Keratinocyte (primary cell): ENCODE results near the gene ACVR1C. TPM values are rescaled to one million over a fixed set of nuclear protein-coding genes. Genes with fewer than 3 reads are reported as not detected.

Experiments used
- DNase-seq: peaks from one replicate; pipeline ENCODE4 v3.0.0-alpha.2; 2011; ENCODE audit warnings: low read depth, missing footprints, low spot score
- FAIRE-seq: peaks from 2 replicates; lab custom pipeline; 2011; peaks lifted over from hg19 to GRCh38; lab: Jason Lieb, UNC
- H2AFZ ChIP-seq: 2 replicates; pipeline ENCODE4 v1.6.0; 2012; ENCODE audit warnings: low read length, control low read depth, inconsistent platforms; ENCODE audit not compliant: control insufficient read depth
- H3K27ac ChIP-seq: 2 replicates; pipeline ENCODE4 v1.5.1; 2011; ENCODE audit warnings: low read length; ENCODE audit not compliant: control insufficient read depth, insufficient read depth
- H3K27me3 ChIP-seq: 3 replicates; pipeline ENCODE4 v1.6.0; 2011; ENCODE audit warnings: low read length; ENCODE audit not compliant: control insufficient read depth, insufficient read depth; ENCODE audit errors: extremely low read depth
- H3K36me3 ChIP-seq, 2 experiments: 2 replicates in 1 of 2; 3 replicates in 1 of 2; pipeline ENCODE4 v1.5.1; 2011; ENCODE audit warnings: low read length in 2 of 2, mild to moderate bottlenecking in 1 of 2; ENCODE audit not compliant: control insufficient read depth in 2 of 2, insufficient read depth in 2 of 2; ENCODE audit errors: extremely low read depth in 1 of 2
- H3K4me1 ChIP-seq: 3 replicates; pipeline ENCODE4 v1.5.1; 2011; ENCODE audit warnings: low read length; ENCODE audit not compliant: control insufficient read depth, insufficient read depth; ENCODE audit errors: extremely low read depth
- H3K4me2 ChIP-seq: 3 replicates; pipeline ENCODE4 v1.6.0; 2011; ENCODE audit warnings: low read depth, low read length; ENCODE audit not compliant: control insufficient read depth, insufficient read depth; ENCODE audit errors: extremely low read depth
- H3K4me3 ChIP-seq, 3 experiments: fragments of 200-600 bp in 1 of 3; sonication (generic) in 1 of 3; 2 replicates in 2 of 3; 3 replicates in 1 of 3; pipeline ENCODE4 v1.5.1; 2011 to 2016; ENCODE audit warnings: low read length in 3 of 3, mild to moderate bottlenecking in 3 of 3, control low read depth in 2 of 3, inconsistent platforms in 1 of 3, low read depth in 1 of 3, mixed read lengths in 1 of 3, mixed run types in 1 of 3, moderate library complexity in 1 of 3; ENCODE audit not compliant: control insufficient read depth in 2 of 3, insufficient read depth in 2 of 3; ENCODE audit errors: extremely low read depth in 1 of 3
- H3K79me2 ChIP-seq: 2 replicates; pipeline ENCODE4 v1.6.0; 2012; ENCODE audit warnings: low read length; ENCODE audit not compliant: control insufficient read depth, insufficient read depth
- H3K9ac ChIP-seq: 3 replicates; pipeline ENCODE4 v1.6.0; 2011; ENCODE audit warnings: low read length; ENCODE audit not compliant: control insufficient read depth, insufficient read depth; ENCODE audit errors: extremely low read depth
- H3K9me1 ChIP-seq: 3 replicates; pipeline ENCODE4 v1.6.0; 2011; ENCODE audit warnings: low read length; ENCODE audit not compliant: control insufficient read depth, insufficient read depth; ENCODE audit errors: extremely low read depth
- H3K9me3 ChIP-seq: 2 replicates; pipeline ENCODE4 v1.5.1; 2012; ENCODE audit warnings: low read depth, low read length; ENCODE audit not compliant: control insufficient read depth
- H4K20me1 ChIP-seq: 3 replicates; pipeline ENCODE4 v1.6.0; 2011; ENCODE audit warnings: low read length; ENCODE audit not compliant: control insufficient read depth, insufficient read depth; ENCODE audit errors: extremely low read depth
- CTCF ChIP-seq, 3 experiments: IDR thresholded peaks in 1 of 3; conservative IDR thresholded peaks in 1 of 3; optimal IDR thresholded peaks in 1 of 3; 2 replicates in 2 of 3; 3 replicates in 1 of 3; pipeline versions ENCODE3 to v1.5.1; 2011; ENCODE audit warnings: low read length in 3 of 3, mild to moderate bottlenecking in 3 of 3, moderate library complexity in 2 of 3, control low read depth in 1 of 3, inconsistent platforms in 1 of 3; ENCODE audit not compliant: insufficient read depth in 2 of 3; ENCODE audit errors: extremely low read depth in 1 of 3
- EZH2 ChIP-seq: IDR thresholded peaks from one replicate; pipeline ENCODE4 v1.6.1; 2012; ENCODE audit warnings: inconsistent platforms, mild to moderate bottlenecking, low read length, moderate library complexity
- dilution Hi-C: fragments of 300-500 bp; cut with MboI; formaldehyde crosslinking; loops from one replicate; pipeline ENCODE4 v1.7.0; 2020; ENCODE audit warnings: low sequenced_read_pairs; ENCODE audit not compliant: extremely low pct_ligation_motif_present
- polyA plus RNA-seq, 5 experiments: library from polyadenylated mRNA; depleted of rRNA in 3 of 5; stranded (reverse) in 3 of 5; stranded (forward) in 1 of 5; unstranded in 1 of 5; fragments of >200 nt; gene quantifications; 1 replicate in 1 of 5; 2 replicates in 3 of 5; 3 replicates in 1 of 5; pipeline versions ENCODE4 v1.2.1 to v1.2.3, GENCODE V29; 2011 to 2012; ENCODE audit warnings: missing spikeins in 2 of 5, low read depth in 1 of 5, low replicate concordance in 1 of 5

The ACVR1C gene
- polyA plus RNA-seq, 1 donor (not counting 4 experiments of a cell fraction or from before 2014, with no cell fraction given), result 0.20 TPM

GRCh38 chr2:157498483-157498882, 130.2 kb downstream of the ACVR1C start:
- H3K9ac ChIP-seq, result no peak overlapping the region
- no peaks in the 10 kb centered on the region for H4K20me1 ChIP-seq
- H3K9me1 ChIP-seq, result no peaks in the 10 kb centered on the region
- no peak overlapping the region for H3K4me3 ChIP-seq
- H3K4me2 ChIP-seq, result no peak overlapping the region
- no peaks in the 10 kb centered on the region for H3K36me3 ChIP-seq
- no peak for DNase-seq
- H3K79me2 ChIP-seq, result no peaks in the 10 kb centered on the region
- dilution Hi-C loops, result no loop called here
- FAIRE-seq, result no peak
- no peaks in the 10 kb centered on the region for H3K27me3 ChIP-seq
- no peak for TF ChIP-seq EZH2
- TF ChIP-seq CTCF (optimal IDR thresholded peaks at IDR 0.05 in 1 of 3, IDR thresholded peaks at IDR 0.05 in 1 of 3, conservative IDR thresholded peaks at IDR 0.05 in 1 of 3; ENCODE audit: extremely low read depth in 1 of 3, insufficient read depth in 2 of 3, low read length in 3 of 3), result no peak
- no peak overlapping the region for H3K27ac ChIP-seq
- H3K4me1 ChIP-seq, result no peaks in the 10 kb centered on the region
- no peaks in the 10 kb centered on the region for H3K9me3 ChIP-seq
- H2AFZ ChIP-seq, result no peak overlapping the region

- Histone ChIP-seq H3K27me3 (no peaks in the 10 kb centered on the region), H3K36me3 (no peaks in the 10 kb centered on the region), H3K4me3 (no peak overlapping the region), H3K4me2 (no peak overlapping the region), H3K79me2 (no peaks in the 10 kb centered on the region), H4K20me1 (no peaks in the 10 kb centered on the region), H2AFZ (no peak overlapping the region), H3K4me1 (no peaks in the 10 kb centered on the region), H3K9me3 (no peaks in the 10 kb centered on the region), H3K9ac (no peak overlapping the region), H3K27ac (no peak overlapping the region), H3K9me1 (no peaks in the 10 kb centered on the region)
- TF ChIP-seq CTCF (optimal IDR thresholded peaks at IDR 0.05 in 1 of 3, IDR thresholded peaks at IDR 0.05 in 1 of 3, conservative IDR thresholded peaks at IDR 0.05 in 1 of 3; ENCODE audit: extremely low read depth in 1 of 3, insufficient read depth in 2 of 3, low read length in 3 of 3), result peak; percentile 58 to 67 (median 64)
- no peak for TF ChIP-seq EZH2
- dilution Hi-C loops, result no loop called here
- DNase-seq (no peak), FAIRE-seq (peak; percentile 93)
Observed at GRCh38 chr2:157497638-157498314, 130.9 kb downstream of the ACVR1C start.
